ENCODE data around the gene AGMO. TPM values are rescaled to one million over a fixed set of nuclear protein-coding genes. Genes with fewer than 3 reads are reported as not detected.

AGMO gene
- total RNA-seq, 3 donors from 2014 or later = not detected

GRCh38 chr7:15399441-15399840, 162.4 kb downstream of the AGMO start:
- no peaks in the 10 kb centered on the region for H3K4me1 Mint-ChIP-seq (ENCODE audit: low read depth)
- peaks cover 12% of the 10 kb centered on the region for H3K9me3 Mint-ChIP-seq
- DNase-seq (no peak), ATAC-seq (no peak)
- no peak overlapping the region for H3K4me3 Mint-ChIP-seq
- H3K27me3 Mint-ChIP-seq (ENCODE audit: low read depth) = no peaks in the 10 kb centered on the region
- H3K36me3 Mint-ChIP-seq (ENCODE audit: insufficient read depth) = no peaks in the 10 kb centered on the region

- H3K4me1 Mint-ChIP-seq (ENCODE audit: low read depth) = no peaks in the 10 kb centered on the region
- H3K4me3 Mint-ChIP-seq = no peak overlapping the region
- peaks cover 12% of the 10 kb centered on the region for H3K9me3 Mint-ChIP-seq
- no peaks in the 10 kb centered on the region for H3K27me3 Mint-ChIP-seq (ENCODE audit: low read depth)
- DNase-seq = no peak
- no peak for ATAC-seq
- H3K36me3 Mint-ChIP-seq (ENCODE audit: insufficient read depth) = no peaks in the 10 kb centered on the region
Measured at GRCh38 chr7:15397922-15398760, 163.7 kb downstream of the AGMO start.

- DNase-seq = no peak
- Mint-ChIP-seq H3K36me3 (ENCODE audit: insufficient read depth) (no peaks in the 10 kb centered on the region), H3K4me3 (no peak overlapping the region), H3K9me3 (peaks cover 17% of the 10 kb centered on the region), H3K27me3 (ENCODE audit: low read depth) (no peaks in the 10 kb centered on the region), H3K4me1 (ENCODE audit: low read depth) (no peaks in the 10 kb centered on the region)
- no peak for ATAC-seq
Measured at GRCh38 chr7:15397159-15397550, 164.7 kb downstream of the AGMO start.

GRCh38 chr7:15396210-15397158, 165.3 kb downstream of the AGMO start:
- no peaks in the 10 kb centered on the region for H3K4me1 Mint-ChIP-seq (ENCODE audit: low read depth)
- no peak overlapping the region for H3K4me3 Mint-ChIP-seq
- ATAC-seq (no peak), DNase-seq (no peak)
- no peaks in the 10 kb centered on the region for H3K36me3 Mint-ChIP-seq (ENCODE audit: insufficient read depth)
- peaks cover 17% of the 10 kb centered on the region for H3K9me3 Mint-ChIP-seq
- no peaks in the 10 kb centered on the region for H3K27me3 Mint-ChIP-seq (ENCODE audit: low read depth)

- Mint-ChIP-seq H3K4me1 (ENCODE audit: low read depth) (no peaks in the 10 kb centered on the region), H3K36me3 (ENCODE audit: insufficient read depth) (no peaks in the 10 kb centered on the region), H3K27me3 (ENCODE audit: low read depth) (no peaks in the 10 kb centered on the region), H3K4me3 (no peak overlapping the region), H3K9me3 (peaks cover 5% of the 10 kb centered on the region)
- DNase-seq (no peak), ATAC-seq (no peak)
Measured at GRCh38 chr7:15389073-15389472, 172.7 kb downstream of the AGMO start.

- H3K9me3 Mint-ChIP-seq = peaks cover 11% of the 10 kb centered on the region
- DNase-seq = no peak
- H3K36me3 Mint-ChIP-seq (ENCODE audit: insufficient read depth) = no peaks in the 10 kb centered on the region
- H3K27me3 Mint-ChIP-seq (ENCODE audit: low read depth) = no peaks in the 10 kb centered on the region
- no peaks in the 10 kb centered on the region for H3K4me1 Mint-ChIP-seq (ENCODE audit: low read depth)
- ATAC-seq = no peak
- no peak overlapping the region for H3K4me3 Mint-ChIP-seq
Measured at GRCh38 chr7:15378494-15379145, 183.2 kb downstream of the AGMO start.

GRCh38 chr7:15376600-15376999, 185.2 kb downstream of the AGMO start:
- ATAC-seq = no peak
- no peak overlapping the region for H3K4me3 Mint-ChIP-seq
- no peaks in the 10 kb centered on the region for H3K4me1 Mint-ChIP-seq (ENCODE audit: low read depth)
- no peak for DNase-seq
- peaks cover 11% of the 10 kb centered on the region for H3K9me3 Mint-ChIP-seq
- H3K36me3 Mint-ChIP-seq (ENCODE audit: insufficient read depth) = no peaks in the 10 kb centered on the region
- H3K27me3 Mint-ChIP-seq (ENCODE audit: low read depth) = no peaks in the 10 kb centered on the region

- DNase-seq = no peak
- peaks cover 14% of the 10 kb centered on the region for H3K9me3 Mint-ChIP-seq
- H3K36me3 Mint-ChIP-seq (ENCODE audit: insufficient read depth) = no peaks in the 10 kb centered on the region
- no peaks in the 10 kb centered on the region for H3K4me1 Mint-ChIP-seq (ENCODE audit: low read depth)
- ATAC-seq = no peak
- no peak overlapping the region for H3K4me3 Mint-ChIP-seq
- no peaks in the 10 kb centered on the region for H3K27me3 Mint-ChIP-seq (ENCODE audit: low read depth)
Measured at GRCh38 chr7:15370441-15370840, 191.4 kb downstream of the AGMO start.

GRCh38 chr7:15368653-15369052, 193.2 kb downstream of the AGMO start:
- Mint-ChIP-seq H3K9me3 (peaks cover 11% of the 10 kb centered on the region), H3K27me3 (ENCODE audit: low read depth) (no peaks in the 10 kb centered on the region), H3K36me3 (ENCODE audit: insufficient read depth) (no peaks in the 10 kb centered on the region)

GRCh38 chr7:15367897-15368296, 193.9 kb downstream of the AGMO start:
- Mint-ChIP-seq H3K36me3 (ENCODE audit: insufficient read depth) (no peaks in the 10 kb centered on the region), H3K4me1 (ENCODE audit: low read depth) (no peaks in the 10 kb centered on the region), H3K4me3 (no peak overlapping the region), H3K9me3 (peaks cover 11% of the 10 kb centered on the region), H3K27me3 (ENCODE audit: low read depth) (no peaks in the 10 kb centered on the region)
- DNase-seq (no peak), ATAC-seq (no peak)

More at GRCh38 chr7:15368653-15369052, 193.2 kb downstream of the AGMO start:
- no peak overlapping the region for H3K4me3 Mint-ChIP-seq
- ATAC-seq (no peak), DNase-seq (no peak)
- H3K4me1 Mint-ChIP-seq (ENCODE audit: low read depth) = no peaks in the 10 kb centered on the region

GRCh38 chr7:15358112-15358511, 203.7 kb downstream of the AGMO start:
- Mint-ChIP-seq H3K36me3 (ENCODE audit: insufficient read depth) (no peaks in the 10 kb centered on the region), H3K4me1 (ENCODE audit: low read depth) (no peaks in the 10 kb centered on the region), H3K27me3 (ENCODE audit: low read depth) (no peaks in the 10 kb centered on the region), H3K9me3 (no peaks in the 10 kb centered on the region), H3K4me3 (no peak overlapping the region)
- DNase-seq = no peak
- ATAC-seq = no peak

GRCh38 chr7:15352421-15353206, 209.2 kb downstream of the AGMO start:
- no peaks in the 10 kb centered on the region for H3K27me3 Mint-ChIP-seq (ENCODE audit: low read depth)
- peaks cover 10% of the 10 kb centered on the region for H3K9me3 Mint-ChIP-seq
- H3K4me3 Mint-ChIP-seq = no peak overlapping the region
- H3K36me3 Mint-ChIP-seq (ENCODE audit: insufficient read depth) = no peaks in the 10 kb centered on the region
- DNase-seq (no peak), ATAC-seq (no peak)
- H3K4me1 Mint-ChIP-seq (ENCODE audit: low read depth) = no peaks in the 10 kb centered on the region

- ATAC-seq (no peak), DNase-seq (no peak)
- Mint-ChIP-seq H3K9me3 (peaks cover 7% of the 10 kb centered on the region), H3K27me3 (ENCODE audit: low read depth) (no peaks in the 10 kb centered on the region), H3K4me1 (ENCODE audit: low read depth) (no peaks in the 10 kb centered on the region), H3K4me3 (no peak overlapping the region), H3K36me3 (ENCODE audit: insufficient read depth) (no peaks in the 10 kb centered on the region)
Measured at GRCh38 chr7:15345216-15345615, 216.6 kb downstream of the AGMO start.

GRCh38 chr7:15341817-15342216, 220.0 kb downstream of the AGMO start:
- no peaks in the 10 kb centered on the region for H3K4me1 Mint-ChIP-seq (ENCODE audit: low read depth)
- DNase-seq = no peak
- no peak overlapping the region for H3K4me3 Mint-ChIP-seq
- peaks cover 6% of the 10 kb centered on the region for H3K9me3 Mint-ChIP-seq
- ATAC-seq = no peak
- no peaks in the 10 kb centered on the region for H3K27me3 Mint-ChIP-seq (ENCODE audit: low read depth)
- no peaks in the 10 kb centered on the region for H3K36me3 Mint-ChIP-seq (ENCODE audit: insufficient read depth)
